Fibroblast of lung (primary cell): ENCODE data around the gene CCDC85C. TPM values are rescaled to one million over a fixed set of nuclear protein-coding genes. Genes with fewer than 3 reads are reported as not detected.

Source experiments
- DNase-seq, 2 donors: peaks; one replicate each; pipeline versions ENCODE4 v3.0.0 to v3.0.0-alpha.2; 2010; ENCODE audit warnings: low read depth in 2 of 2
- H2AFZ ChIP-seq: 2 replicates; pipeline ENCODE4 v1.5.1; 2012; ENCODE audit warnings: low read length, control low read depth, inconsistent platforms
- H3K27ac ChIP-seq: 2 replicates; pipeline ENCODE4 v1.5.1; 2011; ENCODE audit warnings: low read length, control low read depth; ENCODE audit not compliant: insufficient read depth
- H3K27me3 ChIP-seq: 2 replicates; pipeline ENCODE4 v1.5.1; 2011; ENCODE audit warnings: mild to moderate bottlenecking, low read length; ENCODE audit not compliant: control insufficient read depth, insufficient read depth
- H3K36me3 ChIP-seq: 2 replicates; pipeline ENCODE4 v1.5.1; 2011; ENCODE audit warnings: low read length; ENCODE audit not compliant: control insufficient read depth, insufficient read depth
- H3K4me1 ChIP-seq: 2 replicates; pipeline ENCODE4 v1.5.1; 2011; ENCODE audit warnings: low read length; ENCODE audit not compliant: control insufficient read depth, insufficient read depth; ENCODE audit errors: extremely low read depth
- H3K4me2 ChIP-seq: 2 replicates; pipeline ENCODE4 v1.5.1; 2011; ENCODE audit warnings: low read length, control low read depth; ENCODE audit not compliant: insufficient read depth; ENCODE audit errors: extremely low read depth
- H3K4me3 ChIP-seq, 4 experiments: fragments of 200-600 bp in 1 of 4; sonication (generic) in 1 of 4; replicated peaks in 1 of 4; 2 replicates each; pipeline ENCODE4 v1.5.1; 2011 to 2016; ENCODE audit warnings: low read length in 4 of 4, low read depth in 3 of 4, mild to moderate bottlenecking in 3 of 4, control low read depth in 2 of 4, inconsistent platforms in 1 of 4, mixed read lengths in 1 of 4; ENCODE audit not compliant: insufficient read depth in 1 of 4; ENCODE audit errors: control extremely low read depth in 1 of 4
- H3K79me2 ChIP-seq: 2 replicates; pipeline ENCODE4 v1.5.1; 2012; ENCODE audit warnings: mild to moderate bottlenecking, low read length, inconsistent platforms; ENCODE audit not compliant: control insufficient read depth, insufficient read depth
- H3K9ac ChIP-seq: 2 replicates; pipeline ENCODE4 v1.5.1; 2011; ENCODE audit warnings: mild to moderate bottlenecking, low read length, control low read depth; ENCODE audit not compliant: insufficient read depth
- H3K9me3 ChIP-seq: 2 replicates; pipeline ENCODE4 v1.5.1; 2012; ENCODE audit warnings: low read depth, low read length; ENCODE audit not compliant: control insufficient read depth, insufficient read depth
- H4K20me1 ChIP-seq: 2 replicates; pipeline ENCODE4 v1.5.1; 2011; ENCODE audit warnings: low read length; ENCODE audit not compliant: control insufficient read depth, insufficient read depth; ENCODE audit errors: extremely low read depth
- CTCF ChIP-seq, 2 donors: IDR thresholded peaks in 1 of 2; conservative IDR thresholded peaks in 1 of 2; 1 replicate in 1 of 2; 2 replicates in 1 of 2; pipeline ENCODE4 v1.5.1; 2011 to 2012; ENCODE audit warnings: low read length in 2 of 2, control low read depth in 1 of 2, inconsistent platforms in 1 of 2, low read depth in 1 of 2, mild to moderate bottlenecking in 1 of 2
- EZH2 ChIP-seq: IDR thresholded peaks from 2 replicates; pipeline ENCODE4 v1.5.1; 2012; ENCODE audit warnings: low read length, control low read depth, mild to moderate bottlenecking; ENCODE audit errors: missing control alignments
- polyA plus RNA-seq, 2 donors: library from polyadenylated mRNA; depleted of rRNA in 1 of 2; stranded (reverse) in 1 of 2; unstranded in 1 of 2; fragments of >200 nt; gene quantifications; 2 replicates each; pipeline ENCODE4 v1.2.1, GENCODE V29; 2011 to 2012; ENCODE audit warnings: missing spikeins in 1 of 2
- total RNA-seq: library from RNA; depleted of rRNA; stranded (reverse); fragments of >200 nt; gene quantifications from 2 replicates; pipeline ENCODE4 v1.2.1, GENCODE V29; 2014

CCDC85C gene
- total and polyA plus RNA-seq, 2 donors (not counting 1 experiment from before 2014, with no cell fraction given) = 4.6 to 9.6 TPM

- H4K20me1 ChIP-seq = no peaks in the 10 kb centered on the region
- no peak overlapping the region for H3K9ac ChIP-seq
- DNase-seq = no peak
- no peaks in the 10 kb centered on the region for H3K79me2 ChIP-seq
- H3K27me3 ChIP-seq = no peaks in the 10 kb centered on the region
- no peak overlapping the region for H2AFZ ChIP-seq
- TF ChIP-seq CTCF (conservative IDR thresholded peaks at IDR 0.05 in 1 of 2, IDR thresholded peaks at IDR 0.05 in 1 of 2; ENCODE audit: low read depth in 1 of 2, low read length in 2 of 2) (no peak), EZH2 (no peak)
- H3K36me3 ChIP-seq = no peaks in the 10 kb centered on the region
- no peak overlapping the region for H3K4me3 ChIP-seq
- H3K27ac ChIP-seq = no peak overlapping the region
- H3K9me3 ChIP-seq = no peaks in the 10 kb centered on the region
- no peak overlapping the region for H3K4me2 ChIP-seq
- H3K4me1 ChIP-seq = no peaks in the 10 kb centered on the region
Measured at GRCh38 chr14:99649643-99650042, 45.6 kb upstream of the CCDC85C start.

GRCh38 chr14:99649219-99649618 is 45.2 kb upstream of the CCDC85C start:
- H3K4me3 ChIP-seq = no peak overlapping the region

GRCh38 chr14:99648027-99648784 is 44.2 kb upstream of the CCDC85C start:
- DNase-seq = peak in 1 of 2 donors; percentile 36

More at GRCh38 chr14:99649219-99649618, 45.2 kb upstream of the CCDC85C start:
- no peaks in the 10 kb centered on the region for H3K9me3 ChIP-seq
- no peak overlapping the region for H3K9ac ChIP-seq
- no peaks in the 10 kb centered on the region for H3K27me3 ChIP-seq
- peak; percentile 60 to 88 for DNase-seq
- H3K4me2 ChIP-seq = no peak overlapping the region
- no peaks in the 10 kb centered on the region for H3K79me2 ChIP-seq
- H3K4me1 ChIP-seq = no peaks in the 10 kb centered on the region
- no peak overlapping the region for H2AFZ ChIP-seq
- H3K27ac ChIP-seq = no peak overlapping the region
- TF ChIP-seq EZH2 (no peak), CTCF (conservative IDR thresholded peaks at IDR 0.05 in 1 of 2, IDR thresholded peaks at IDR 0.05 in 1 of 2; ENCODE audit: low read depth in 1 of 2, low read length in 2 of 2) (no peak)
- H3K36me3 ChIP-seq = no peaks in the 10 kb centered on the region
- no peaks in the 10 kb centered on the region for H4K20me1 ChIP-seq

More at GRCh38 chr14:99648027-99648784, 44.2 kb upstream of the CCDC85C start:
- H3K4me2 ChIP-seq = no peak overlapping the region
- no peaks in the 10 kb centered on the region for H3K36me3 ChIP-seq
- TF ChIP-seq EZH2 = no peak
- TF ChIP-seq CTCF (conservative IDR thresholded peaks at IDR 0.05 in 1 of 2, IDR thresholded peaks at IDR 0.05 in 1 of 2; ENCODE audit: low read depth in 1 of 2, low read length in 2 of 2) = no peak
- H3K9me3 ChIP-seq = no peaks in the 10 kb centered on the region
- H3K4me3 ChIP-seq = no peak overlapping the region
- no peak overlapping the region for H3K27ac ChIP-seq
- H4K20me1 ChIP-seq = no peaks in the 10 kb centered on the region
- H2AFZ ChIP-seq = no peak overlapping the region
- no peaks in the 10 kb centered on the region for H3K4me1 ChIP-seq
- H3K27me3 ChIP-seq = no peaks in the 10 kb centered on the region
- H3K9ac ChIP-seq = no peak overlapping the region
- no peaks in the 10 kb centered on the region for H3K79me2 ChIP-seq
